Measurements from ENCODE around the gene LPCAT1. TPM values are rescaled to one million over a fixed set of nuclear protein-coding genes. Genes with fewer than 3 reads are reported as not detected.
A peak's percentile ranks its signal among the peaks of the same experiment; 100 is the strongest.

Gene LPCAT1
- total RNA-seq, 3 donors from 2014 or later (not counting 1 experiment from before 2014, with no cell fraction given): 196 to 302 (median 252) TPM

DNA sequence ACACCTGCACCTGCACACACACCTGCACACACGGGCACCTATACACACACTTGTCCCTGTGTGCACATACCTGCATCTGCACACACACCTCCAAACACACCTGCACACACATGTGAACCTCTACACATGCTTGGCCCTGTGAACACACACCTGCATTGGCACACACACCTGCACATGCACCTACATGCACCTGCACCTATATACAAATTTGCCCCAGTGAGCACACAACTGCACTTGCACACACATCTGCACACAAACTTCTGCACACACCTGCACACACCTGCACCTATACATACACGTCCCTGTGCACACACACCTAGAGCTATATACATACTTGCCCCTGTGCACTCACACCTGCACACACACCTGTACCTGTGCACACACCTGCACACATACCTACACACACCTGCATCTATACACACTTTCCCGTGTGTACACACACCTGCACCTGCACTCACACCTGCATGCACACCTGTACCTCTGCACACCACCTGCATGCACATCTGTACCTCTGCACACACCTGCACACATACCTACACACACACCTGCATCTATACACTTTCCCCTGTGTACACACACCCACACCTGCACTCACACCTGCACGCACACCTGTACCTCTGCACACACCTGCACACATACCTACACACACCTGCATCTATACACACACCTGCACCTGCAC is 21.5 kb upstream of the LPCAT1 start:
- H3K4me1 ChIP-seq (ENCODE audit: control insufficient read depth, insufficient read depth, low read length): no peaks in the 10 kb centered on the region
- peak in 1 of 3 donors; percentile 41 for ATAC-seq
- no peaks in the 10 kb centered on the region for H3K9me3 ChIP-seq (ENCODE audit: control insufficient read depth, insufficient read depth, low read length)
- intact Hi-C loops (cut with micrococcal nuclease): no loop called here
- Mint-ChIP-seq H3K4me3 (no peak overlapping the region), H3K27me3 (ENCODE audit: low read depth in 2 of 2) (peaks cover 3 to 6% of the 10 kb centered on the region in 2 donors), H3K4me1 (peaks cover 10% of the 10 kb centered on the region in 2 donors), H3K36me3 (no peaks in the 10 kb centered on the region), H3K27ac (peak overlapping the region in 1 of 2 donors; percentile 38), H3K9me3 (no peaks in the 10 kb centered on the region)
- no peaks in the 10 kb centered on the region for H3K27me3 ChIP-seq (ENCODE audit: control insufficient read depth, insufficient read depth, low read length)
- no peak overlapping the region for H3K27ac ChIP-seq (ENCODE audit: low read length)
- no peak for DNase-seq
- TF ChIP-seq, protein P1, sequence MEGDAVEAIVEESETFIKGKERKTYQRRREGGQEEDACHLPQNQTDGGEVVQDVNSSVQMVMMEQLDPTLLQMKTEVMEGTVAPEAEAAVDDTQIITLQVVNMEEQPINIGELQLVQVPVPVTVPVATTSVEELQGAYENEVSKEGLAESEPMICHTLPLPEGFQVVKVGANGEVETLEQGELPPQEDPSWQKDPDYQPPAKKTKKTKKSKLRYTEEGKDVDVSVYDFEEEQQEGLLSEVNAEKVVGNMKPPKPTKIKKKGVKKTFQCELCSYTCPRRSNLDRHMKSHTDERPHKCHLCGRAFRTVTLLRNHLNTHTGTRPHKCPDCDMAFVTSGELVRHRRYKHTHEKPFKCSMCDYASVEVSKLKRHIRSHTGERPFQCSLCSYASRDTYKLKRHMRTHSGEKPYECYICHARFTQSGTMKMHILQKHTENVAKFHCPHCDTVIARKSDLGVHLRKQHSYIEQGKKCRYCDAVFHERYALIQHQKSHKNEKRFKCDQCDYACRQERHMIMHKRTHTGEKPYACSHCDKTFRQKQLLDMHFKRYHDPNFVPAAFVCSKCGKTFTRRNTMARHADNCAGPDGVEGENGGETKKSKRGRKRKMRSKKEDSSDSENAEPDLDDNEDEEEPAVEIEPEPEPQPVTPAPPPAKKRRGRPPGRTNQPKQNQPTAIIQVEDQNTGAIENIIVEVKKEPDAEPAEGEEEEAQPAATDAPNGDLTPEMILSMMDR (IDR thresholded peaks at IDR 0.05): no peak
- no peak overlapping the region for H3K4me3 ChIP-seq (ENCODE audit: low read length)
- no peaks in the 10 kb centered on the region for H3K36me3 ChIP-seq (ENCODE audit: control insufficient read depth, insufficient read depth, low read length)
- 86% methylated on average over 4 of the region's 4 CpGs for WGBS (ENCODE audit: insufficient coverage)

DNA sequence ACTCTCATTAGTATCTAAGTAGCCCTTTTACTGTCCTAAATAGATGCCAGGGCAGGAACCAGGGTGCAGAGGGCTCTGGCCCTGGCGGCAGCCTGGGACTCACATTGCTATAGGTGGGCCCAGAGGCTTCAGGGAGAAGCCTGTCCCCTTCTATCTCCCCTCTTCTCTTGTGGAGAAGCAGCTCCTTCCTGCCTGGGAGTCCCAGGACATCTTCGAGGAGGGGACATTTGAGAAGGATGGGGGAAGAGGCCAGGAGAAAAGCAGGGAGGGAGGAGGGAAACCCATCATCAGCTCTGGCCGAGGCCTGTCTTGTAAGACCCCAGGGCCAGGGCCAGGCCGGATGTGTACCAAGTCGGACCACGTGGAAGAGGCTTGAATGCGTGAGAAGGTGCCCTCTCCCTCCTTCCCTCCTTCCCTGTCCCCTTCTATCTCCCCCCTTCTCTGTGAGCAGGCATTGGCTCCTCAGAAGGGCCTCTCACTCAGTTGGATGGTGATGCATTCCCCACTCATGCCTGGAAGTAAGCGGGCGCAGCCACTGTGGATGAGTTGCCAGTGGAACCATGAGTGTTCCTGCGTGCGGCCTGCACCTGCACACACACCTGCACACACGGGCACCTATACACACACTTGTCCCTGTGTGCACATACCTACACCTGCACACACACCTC is 20.7 kb upstream of the LPCAT1 start:
- Mint-ChIP-seq H3K36me3 (no peaks in the 10 kb centered on the region), H3K27me3 (ENCODE audit: low read depth in 2 of 2) (peaks cover 3 to 6% of the 10 kb centered on the region in 2 donors), H3K9me3 (no peaks in the 10 kb centered on the region), H3K27ac (no peak overlapping the region), H3K4me3 (no peak overlapping the region), H3K4me1 (peaks cover 10% of the 10 kb centered on the region in 2 donors)
- H3K27me3 ChIP-seq (ENCODE audit: control insufficient read depth, insufficient read depth, low read length): no peaks in the 10 kb centered on the region
- H3K27ac ChIP-seq (ENCODE audit: low read length): no peak overlapping the region
- peaks cover 7% of the 10 kb centered on the region for H3K4me1 ChIP-seq (ENCODE audit: control insufficient read depth, insufficient read depth, low read length)
- TF ChIP-seq, protein P1 (IDR thresholded peaks at IDR 0.05): no peak
- H3K36me3 ChIP-seq (ENCODE audit: control insufficient read depth, insufficient read depth, low read length): no peaks in the 10 kb centered on the region
- H3K4me3 ChIP-seq (ENCODE audit: low read length): no peak overlapping the region
- intact Hi-C loops (cut with micrococcal nuclease): no loop called here
- DNase-seq (no peak), ATAC-seq (no peak)
- 93% methylated on average over 12 of the region's 12 CpGs for WGBS (ENCODE audit: insufficient coverage)
- H3K9me3 ChIP-seq (ENCODE audit: control insufficient read depth, insufficient read depth, low read length): no peaks in the 10 kb centered on the region

DNA sequence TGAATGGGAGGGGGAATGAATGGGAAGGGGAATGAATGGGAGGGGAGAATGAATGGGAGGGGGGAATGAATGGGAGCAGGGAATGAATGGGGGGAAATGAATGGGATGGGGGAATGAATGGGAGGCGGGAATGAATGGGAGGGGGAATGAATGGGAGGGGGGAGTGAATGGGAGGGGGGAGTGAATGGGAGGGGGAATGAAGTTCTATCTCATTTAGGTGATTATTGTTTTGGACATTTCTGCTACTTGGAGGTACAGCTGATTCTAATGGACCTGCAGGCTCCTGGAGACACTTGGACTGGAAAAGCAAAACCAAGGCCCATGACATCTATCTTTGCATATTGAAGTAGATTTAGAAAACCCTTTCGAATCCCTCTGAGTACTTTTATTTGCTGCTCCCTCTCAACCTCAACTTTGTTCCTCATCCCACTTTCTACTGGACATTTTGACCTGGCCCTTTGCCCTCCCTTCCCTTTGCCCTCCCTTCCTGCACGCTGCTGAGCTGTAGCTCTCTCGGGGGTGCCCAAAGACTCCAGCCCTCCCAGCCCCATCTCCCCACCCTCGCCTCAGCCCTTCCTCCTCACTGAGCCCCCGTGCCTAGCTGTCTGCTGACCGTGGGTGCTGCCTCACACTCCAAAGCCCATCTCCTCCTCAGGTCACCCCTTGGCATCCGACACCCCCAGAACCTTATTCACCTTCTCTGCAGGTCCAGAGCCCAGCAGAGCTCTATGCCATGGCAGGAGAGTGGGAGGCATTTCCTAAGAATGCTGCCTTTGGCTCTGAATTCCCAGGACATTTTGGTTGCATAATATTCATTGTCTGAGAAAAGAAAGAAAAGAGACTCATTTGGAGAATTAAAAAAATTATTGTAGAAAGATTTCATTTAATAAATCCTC is 19.9 kb upstream of the LPCAT1 start:
- H3K27ac Mint-ChIP-seq: no peak overlapping the region
- 92% methylated on average over 8 of the region's 8 CpGs for WGBS (ENCODE audit: insufficient coverage)
- DNase-seq: no peak

More for the DNA sequence above, 19.9 kb upstream of the LPCAT1 start:
- Mint-ChIP-seq H3K4me1 (peaks cover 17% of the 10 kb centered on the region in 2 donors), H3K36me3 (no peaks in the 10 kb centered on the region), H3K9me3 (no peaks in the 10 kb centered on the region), H3K4me3 (no peak overlapping the region), H3K27me3 (ENCODE audit: low read depth in 2 of 2) (peaks cover 3 to 6% of the 10 kb centered on the region in 2 donors)
- Histone ChIP-seq H3K4me1 (ENCODE audit: control insufficient read depth, insufficient read depth, low read length) (peaks cover 15% of the 10 kb centered on the region), H3K27me3 (ENCODE audit: control insufficient read depth, insufficient read depth, low read length) (no peaks in the 10 kb centered on the region), H3K4me3 (ENCODE audit: low read length) (no peak overlapping the region), H3K27ac (ENCODE audit: low read length) (no peak overlapping the region), H3K36me3 (ENCODE audit: control insufficient read depth, insufficient read depth, low read length) (no peaks in the 10 kb centered on the region), H3K9me3 (ENCODE audit: control insufficient read depth, insufficient read depth, low read length) (no peaks in the 10 kb centered on the region)
- no peak for ATAC-seq
- intact Hi-C loops (cut with micrococcal nuclease): no loop called here
- TF ChIP-seq, protein P1 (IDR thresholded peaks at IDR 0.05): no peak
